ENCODE results near the gene SMIM24. TPM values are rescaled to one million over a fixed set of nuclear protein-coding genes. Genes with fewer than 3 reads are reported as not detected.
"Not testable (repeated sequence)": the region's sequence is repeated elsewhere in the genome, so short reads cannot be mapped to it uniquely, and the experiment has no call there.

SMIM24 gene
- 0.22 TPM for polyA plus RNA-seq (ENCODE audit: insufficient read length)

DNA sequence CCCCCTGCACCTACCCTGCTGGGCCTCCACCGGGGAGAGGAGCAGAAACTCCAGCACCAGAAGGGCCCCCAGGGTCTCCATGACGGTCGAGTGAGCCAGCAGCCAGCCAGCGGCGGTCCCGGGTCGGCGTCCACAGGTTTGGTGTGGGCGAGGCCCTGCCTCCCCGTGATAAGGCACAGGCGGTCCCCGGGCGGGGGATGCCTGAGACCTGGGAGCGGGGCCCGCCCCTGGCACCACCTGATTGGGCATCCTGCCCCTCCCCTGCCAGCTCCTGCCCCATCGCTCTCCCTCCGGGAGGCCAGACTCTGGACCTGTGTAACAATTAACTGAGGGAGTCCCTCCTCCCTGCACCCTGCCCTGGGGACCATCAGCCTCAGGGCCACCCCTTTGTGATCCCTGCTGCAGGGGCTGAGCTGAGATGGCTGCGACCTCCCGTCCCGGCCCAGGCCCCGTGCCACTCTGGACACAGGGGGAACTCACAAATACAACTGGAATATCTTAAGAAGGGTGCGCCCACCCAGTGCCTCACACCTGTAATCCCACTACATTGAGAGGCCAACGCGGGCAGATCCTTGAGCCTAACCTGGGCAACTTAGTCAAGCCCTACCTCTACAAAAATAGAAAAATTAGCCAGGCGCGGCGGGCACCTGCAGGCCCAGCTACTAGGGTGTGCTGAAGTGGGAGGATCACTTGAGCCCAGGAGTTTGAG, at the start of gene SMIM24:
Gene SMIM24, minus strand, starts transcription at position 143 of the 709 bp plus-strand sequence. Its CDS starts 62 bp downstream, at position 81.
- DNase-seq (ENCODE audit: low read depth), result no peak

DNA sequence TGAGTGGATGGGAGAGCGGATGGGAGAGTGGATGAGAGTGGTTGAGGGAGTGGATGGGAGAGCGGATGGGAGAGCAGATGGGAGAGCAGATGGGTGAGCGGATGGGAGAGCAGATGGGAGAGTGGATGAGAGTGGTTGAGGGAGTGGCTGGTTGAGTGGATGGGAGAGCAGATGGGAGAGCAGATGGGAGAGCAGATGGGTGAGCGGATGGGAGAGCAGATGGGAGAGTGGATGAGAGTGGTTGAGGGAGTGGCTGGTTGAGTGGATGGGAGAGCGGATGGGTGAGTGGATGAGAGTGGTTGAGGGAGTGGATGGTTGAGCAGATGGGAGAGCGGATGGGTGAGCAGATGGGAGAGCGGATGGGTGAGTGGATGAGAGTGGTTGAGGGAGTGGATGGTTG, 49.0 kb upstream of the SMIM24 start:
- DNase-seq (ENCODE audit: low read depth), result not testable (repeated sequence)

DNA sequence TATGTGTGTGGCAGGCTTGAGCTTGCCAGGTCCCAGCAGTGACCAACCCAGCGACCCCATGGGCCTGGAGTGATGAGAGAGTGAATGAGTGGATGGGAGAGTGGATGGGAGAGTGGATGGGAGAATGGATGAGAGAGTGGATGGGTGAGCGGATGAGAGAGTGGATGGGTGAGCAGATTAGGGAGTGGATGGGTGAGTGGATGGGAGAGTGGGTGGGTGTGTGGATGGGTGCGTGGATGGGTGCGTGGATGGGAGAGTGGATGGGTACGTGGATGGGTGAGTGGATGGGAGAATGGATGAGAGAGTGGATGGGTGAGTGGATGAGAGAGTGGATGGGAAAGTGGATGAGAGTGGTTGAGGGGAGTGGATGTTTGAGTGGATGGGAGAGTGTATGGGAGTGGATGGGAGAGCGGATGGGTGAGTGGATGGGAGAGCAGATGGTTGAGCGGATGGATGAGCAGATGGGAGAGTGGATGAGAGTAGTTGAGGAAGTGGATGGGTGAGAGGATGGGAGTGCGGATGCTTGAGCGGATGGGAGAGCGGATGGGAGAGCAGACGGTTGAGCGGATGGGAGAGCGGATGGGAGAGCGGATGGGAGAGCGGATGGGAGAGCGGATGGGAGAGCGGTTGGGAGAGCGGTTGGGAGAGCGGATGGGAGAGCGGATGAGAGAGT, 48.4 kb upstream of the SMIM24 start:
- no peak for DNase-seq (ENCODE audit: low read depth)

DNA sequence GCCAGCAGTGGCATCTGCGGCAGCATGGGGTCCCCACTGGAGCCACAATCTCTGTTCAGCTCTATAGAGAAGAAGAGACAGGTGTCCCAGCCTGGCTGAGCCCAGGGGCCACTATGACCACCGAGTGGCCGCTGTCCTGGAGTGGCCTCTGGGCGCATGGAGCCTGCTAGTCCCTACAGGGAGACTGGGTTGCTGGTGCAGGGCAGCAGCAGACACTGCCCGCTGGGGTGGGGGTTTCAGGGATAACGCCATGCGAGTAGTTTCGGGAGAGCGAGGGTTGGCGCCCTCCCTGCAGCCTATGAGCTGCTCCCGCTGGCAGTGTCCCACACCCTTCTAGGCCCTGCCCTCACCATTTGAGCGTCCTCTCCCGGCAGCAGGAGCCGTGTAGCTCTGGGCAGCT, 47.8 kb upstream of the SMIM24 start:
- no peak for DNase-seq (ENCODE audit: low read depth)

DNA sequence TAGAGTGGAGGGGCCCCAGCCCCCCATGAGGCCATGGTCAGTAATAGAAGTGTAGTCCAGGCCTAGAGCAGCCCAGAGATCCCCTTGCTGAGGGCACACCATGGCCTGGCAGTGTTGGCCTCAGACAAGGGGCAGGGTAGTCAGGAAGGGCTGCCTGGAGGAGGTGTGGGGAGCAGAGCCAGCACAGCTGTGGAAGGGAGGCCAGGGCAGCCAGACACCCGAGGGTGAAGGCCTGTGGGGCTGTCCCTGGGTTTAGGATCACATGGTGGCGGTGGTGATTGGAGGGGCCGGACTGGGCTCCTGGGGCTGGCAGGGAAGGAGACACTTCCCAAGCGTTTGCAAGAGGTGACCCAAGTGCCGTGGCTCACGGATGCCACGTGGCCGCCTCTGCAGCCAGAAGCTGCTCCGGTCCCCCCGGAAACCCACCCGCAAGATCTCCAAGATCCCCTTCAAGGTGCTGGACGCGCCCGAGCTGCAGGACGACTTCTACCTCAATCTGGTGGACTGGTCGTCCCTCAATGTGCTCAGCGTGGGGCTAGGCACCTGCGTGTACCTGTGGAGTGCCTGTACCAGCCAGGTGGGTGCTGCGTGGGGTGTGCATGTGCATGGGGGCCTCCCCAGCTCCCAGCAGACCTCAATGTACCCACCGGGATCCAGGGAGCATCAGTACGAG, 47.0 kb upstream of the SMIM24 start:
- DNase-seq (ENCODE audit: low read depth), result no peak

DNA sequence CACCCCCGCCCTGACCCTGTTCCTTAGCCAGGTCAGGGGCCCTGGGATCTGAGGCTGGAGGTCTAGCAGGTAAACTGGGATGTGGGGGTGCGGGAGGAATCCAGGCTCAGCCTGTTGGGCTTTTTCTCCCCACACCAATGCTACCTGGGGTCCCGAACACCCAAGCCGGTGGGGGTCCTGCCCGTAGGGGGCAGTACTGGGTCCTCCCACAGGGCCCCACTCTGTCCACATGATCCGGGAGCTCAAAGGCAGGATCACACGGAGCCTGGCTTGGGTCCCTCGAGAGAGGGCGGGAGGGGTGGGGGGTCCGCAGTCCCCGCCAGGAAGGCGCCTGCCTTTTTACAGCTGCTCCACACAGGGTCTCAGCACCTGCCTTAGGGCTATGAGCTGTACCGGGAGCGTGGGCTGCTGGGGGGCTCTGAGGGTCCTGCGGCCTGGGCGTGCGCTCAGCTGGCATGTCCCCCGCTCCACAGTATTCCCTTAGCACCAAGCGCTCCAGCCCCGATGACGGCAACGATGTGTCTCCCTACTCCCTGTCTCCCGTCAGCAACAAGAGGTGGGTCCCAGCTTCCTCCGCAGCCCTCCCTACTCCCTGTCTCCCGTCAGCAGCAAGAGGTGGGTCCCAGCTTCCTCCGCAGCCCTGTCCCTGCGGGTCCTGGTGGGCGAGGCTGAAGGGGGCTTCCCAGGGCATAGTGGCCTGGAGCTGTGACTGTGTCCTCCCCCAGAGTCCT, 46.3 kb upstream of the SMIM24 start:
- DNase-seq (ENCODE audit: low read depth), result no peak

DNA sequence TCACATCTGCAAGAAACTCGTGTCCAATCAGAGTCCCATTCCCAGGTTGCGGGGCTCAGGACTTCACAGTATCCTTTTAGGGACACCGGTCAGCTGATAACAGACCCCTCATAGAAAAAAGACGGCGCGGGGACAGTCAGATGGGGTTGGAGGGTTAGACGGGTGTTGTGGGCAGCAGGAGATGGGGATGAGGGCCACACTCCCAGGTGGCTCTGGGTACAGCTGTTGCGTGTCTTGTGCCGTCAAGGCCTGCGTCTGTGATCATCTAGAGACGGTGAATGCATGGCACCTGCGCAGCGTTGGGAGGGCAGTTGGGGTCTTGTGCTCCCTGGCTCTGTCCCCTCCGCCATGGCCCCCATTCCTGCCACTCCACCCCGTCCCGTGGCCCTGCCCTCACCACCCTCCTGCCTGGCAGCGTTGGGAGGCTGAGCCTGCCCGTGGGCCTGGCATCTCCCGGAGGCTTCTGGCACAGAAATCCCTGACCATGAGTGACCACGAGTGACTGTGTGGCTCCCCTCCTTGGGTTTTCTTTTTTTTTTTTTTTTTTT, 44.7 kb upstream of the SMIM24 start:
- DNase-seq (ENCODE audit: low read depth), result no peak

DNA sequence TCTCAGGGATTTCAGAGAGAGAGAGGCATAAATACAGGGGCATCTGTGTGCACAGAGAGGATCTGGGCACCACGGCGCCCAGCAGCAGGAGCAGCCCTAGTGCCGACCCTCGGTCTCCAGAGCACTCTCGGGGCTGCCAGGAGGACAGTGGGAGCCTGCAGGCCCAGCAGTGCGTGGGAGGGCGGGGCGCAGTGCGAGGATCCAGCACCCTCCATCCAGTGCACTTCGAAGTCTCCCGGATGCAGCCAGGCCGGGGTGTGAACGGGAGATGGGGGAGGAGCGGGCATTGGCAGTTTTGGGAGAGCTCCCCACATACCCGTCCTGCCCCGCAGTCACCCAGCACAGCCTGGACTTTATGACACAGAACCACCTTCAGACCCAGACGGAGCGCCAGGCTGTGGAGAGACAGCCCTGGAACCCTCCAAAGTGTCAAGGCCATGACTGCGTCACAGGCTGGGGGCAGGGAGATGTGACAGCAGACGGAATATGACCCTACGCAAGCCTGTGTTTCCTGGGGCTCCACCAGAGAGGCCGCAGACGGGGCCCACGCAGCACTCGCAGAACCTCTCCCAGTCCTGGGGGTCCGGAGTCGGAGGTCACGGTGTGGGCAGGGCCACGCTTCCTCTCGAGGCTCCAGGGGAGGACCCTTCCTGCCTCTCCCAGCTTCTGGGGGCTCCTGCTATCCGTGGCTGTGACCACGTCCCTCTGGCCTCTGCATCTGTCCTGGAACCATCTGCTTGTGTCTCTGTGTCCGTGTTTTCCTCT, 43.9 kb upstream of the SMIM24 start:
- no peak for DNase-seq (ENCODE audit: low read depth)

DNA sequence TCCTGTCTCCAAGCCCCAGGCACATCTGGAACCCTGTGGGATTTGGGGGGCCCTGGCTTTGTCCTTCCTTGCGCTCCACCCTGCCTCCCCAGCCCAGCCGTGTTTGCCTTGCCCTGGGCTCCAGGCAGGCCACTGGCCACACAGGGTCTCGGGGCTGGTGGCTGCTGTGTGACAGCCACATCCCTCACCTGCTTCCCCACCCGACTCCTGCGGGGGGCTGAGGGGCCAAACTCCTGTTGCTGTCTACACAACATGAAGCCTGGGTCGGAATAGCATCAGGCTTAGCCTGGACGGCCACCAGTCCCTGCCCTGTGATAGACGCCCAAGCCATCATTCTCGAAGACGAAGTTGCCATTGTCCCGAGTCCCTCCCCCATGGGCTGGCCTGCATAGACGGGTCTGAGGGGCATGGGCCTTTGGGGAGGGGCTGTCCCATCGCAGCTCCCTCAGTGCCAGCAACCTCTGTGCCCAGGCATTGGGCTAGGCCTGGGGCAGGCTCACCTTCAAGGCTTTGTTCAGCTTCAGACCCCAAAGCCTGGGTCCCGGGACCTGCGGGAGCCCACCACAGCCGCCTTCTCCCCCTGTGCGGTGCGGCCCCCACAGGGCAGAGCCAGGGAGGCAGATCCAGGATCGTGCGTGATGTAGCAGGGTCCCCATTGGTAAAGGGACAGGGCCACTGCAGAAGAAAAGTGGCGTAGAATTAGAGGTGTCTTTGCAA, 43.2 kb upstream of the SMIM24 start:
- no peak for DNase-seq (ENCODE audit: low read depth)

DNA sequence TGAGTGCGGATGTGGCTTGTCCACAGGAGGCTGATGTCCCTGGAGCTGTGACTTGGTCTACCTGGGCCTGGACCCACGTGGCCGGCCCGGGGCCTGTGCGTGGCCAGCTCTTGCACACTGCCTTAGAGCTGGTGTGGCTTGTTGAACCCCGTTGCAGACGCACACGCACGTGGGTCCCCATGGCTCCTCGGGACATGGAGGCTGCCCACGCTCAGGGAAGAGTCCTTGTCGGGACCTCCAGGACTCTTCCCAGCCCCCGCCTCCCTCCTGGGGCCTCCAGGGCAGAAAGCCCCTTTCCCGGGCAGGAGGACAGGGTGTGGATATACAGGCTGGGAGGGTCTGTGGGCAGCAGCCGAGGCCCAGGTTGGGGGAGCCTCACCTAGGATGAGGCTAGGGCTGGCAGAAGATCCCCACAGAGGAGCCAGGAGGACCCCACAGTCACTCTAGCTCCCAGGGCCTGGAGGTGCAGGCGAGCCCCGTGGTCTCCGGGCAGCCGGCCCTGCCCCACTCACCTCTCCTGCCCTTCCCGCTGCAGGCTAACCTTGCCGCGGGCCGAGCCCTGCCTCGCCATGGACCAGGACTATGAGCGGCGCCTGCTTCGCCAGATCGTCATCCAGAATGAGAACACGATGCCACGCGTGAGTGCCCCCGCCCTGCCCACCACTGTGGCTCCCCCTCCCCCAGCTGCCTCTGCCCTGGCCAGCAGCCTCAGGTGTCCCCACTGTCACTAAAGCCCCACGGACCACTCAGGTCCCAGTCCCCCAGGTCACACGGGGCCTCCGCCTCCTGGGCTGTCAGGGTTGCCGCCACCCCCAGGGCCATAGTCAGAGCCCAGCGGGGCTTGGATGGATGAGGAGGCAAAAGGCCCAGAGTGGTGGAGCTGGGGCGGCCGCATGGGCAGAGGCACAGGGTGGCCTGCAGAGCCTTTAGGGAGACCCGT, 42.4 kb upstream of the SMIM24 start:
- DNase-seq (ENCODE audit: low read depth), result no peak

DNA sequence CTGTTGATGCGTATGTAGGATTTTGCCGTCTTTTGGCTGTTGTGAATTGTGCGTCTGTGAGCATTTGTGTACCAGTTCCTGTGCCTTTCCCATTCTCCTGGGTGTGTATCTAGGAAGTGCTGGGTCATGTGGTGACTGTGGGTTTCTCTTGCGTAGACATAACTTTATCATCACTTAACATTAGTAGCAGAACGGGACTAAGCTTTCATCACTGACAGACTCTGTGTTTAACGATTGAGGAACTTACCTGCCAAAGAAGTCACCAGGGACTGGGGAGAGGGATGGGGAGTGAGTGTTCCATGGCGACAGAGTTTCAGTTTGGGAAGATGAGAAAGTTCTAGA, 40.8 kb upstream of the SMIM24 start:
- no peak for DNase-seq (ENCODE audit: low read depth)

DNA sequence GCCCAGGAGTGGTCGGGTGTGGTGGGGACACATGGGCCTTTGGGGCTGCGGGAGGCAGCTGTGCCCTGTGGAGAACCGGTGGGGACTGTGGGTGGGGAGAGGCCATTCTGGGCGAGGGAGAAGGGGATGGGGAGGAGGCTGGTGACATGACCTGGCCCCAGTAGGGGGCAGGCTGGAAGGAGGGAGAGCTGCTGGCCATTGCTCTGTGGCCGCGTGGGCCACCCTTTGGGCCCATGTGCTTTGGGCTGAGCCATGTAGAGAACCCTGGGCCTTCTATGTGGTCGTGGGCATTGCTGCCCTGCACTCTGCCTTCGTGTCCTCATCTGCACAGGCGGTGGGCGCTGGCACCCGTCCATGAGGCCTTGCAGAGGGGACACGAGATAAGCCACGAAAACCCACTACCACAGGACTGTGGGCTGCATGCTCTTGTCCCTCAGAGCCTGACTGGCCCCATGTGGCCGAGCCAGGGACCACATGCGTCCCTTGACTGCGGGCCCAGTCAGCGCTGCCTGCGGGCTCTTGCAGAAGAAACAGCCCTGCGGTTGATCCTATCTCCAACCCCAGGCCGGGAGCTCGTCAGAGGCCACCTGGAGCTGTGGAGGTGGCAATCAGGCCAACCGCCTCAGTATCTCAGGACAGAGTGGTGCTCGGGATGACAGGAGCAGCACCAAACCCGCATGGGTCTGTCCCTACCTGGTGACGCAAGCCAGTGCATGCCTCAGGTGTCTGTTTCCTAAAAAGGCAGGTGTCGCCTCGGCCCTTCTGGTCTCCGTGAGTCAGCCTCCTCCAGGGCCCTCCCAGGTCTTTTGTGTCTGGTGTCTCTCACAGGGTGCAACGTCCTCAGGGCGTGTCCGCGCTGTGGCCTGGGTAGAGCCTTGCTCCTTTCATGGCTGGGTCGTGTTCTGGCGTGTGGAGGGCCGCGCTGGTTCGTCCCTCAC, 40.1 kb upstream of the SMIM24 start:
- DNase-seq (ENCODE audit: low read depth), result no peak

DNA sequence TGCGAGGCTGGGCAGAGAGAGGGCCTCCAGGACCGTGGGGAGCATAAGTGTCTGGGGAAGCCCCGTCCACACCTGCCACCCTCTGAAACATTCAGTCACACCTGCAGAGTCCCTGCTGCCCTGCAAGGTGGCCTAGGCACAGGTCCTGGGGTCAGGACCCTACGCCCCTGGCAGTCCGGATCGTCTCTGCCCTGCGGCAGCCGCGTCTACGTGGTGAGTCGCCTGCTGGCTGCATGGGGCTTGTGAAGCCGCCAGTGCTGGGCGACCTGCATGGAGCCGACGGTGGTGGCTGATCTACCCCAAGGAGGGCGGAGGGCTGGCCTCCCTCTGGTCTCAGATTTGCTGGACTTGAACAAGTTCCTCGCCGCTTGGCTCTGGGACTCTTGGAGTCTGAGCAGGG, 38.8 kb upstream of the SMIM24 start:
- no peak for DNase-seq (ENCODE audit: low read depth)

DNA sequence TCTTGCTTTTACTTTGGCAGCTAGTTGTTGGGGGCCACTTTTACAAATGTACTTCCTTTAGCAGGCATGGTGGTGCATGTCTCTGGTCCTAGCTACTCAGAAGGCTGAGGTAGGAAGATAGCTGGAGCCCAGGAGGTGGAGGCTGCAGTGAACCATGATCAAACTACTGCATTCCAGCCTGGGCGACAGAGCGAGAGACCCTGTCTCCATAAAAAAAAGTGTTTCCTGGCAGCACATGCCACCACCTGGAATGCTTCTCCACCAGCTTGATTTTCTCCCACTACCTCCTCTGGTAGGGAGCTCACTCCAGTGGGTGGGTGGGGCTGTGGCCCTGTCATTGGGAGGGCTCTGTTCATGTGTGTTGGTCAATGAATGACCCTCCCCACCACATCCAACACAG, 38.3 kb upstream of the SMIM24 start:
- DNase-seq (ENCODE audit: low read depth), result no peak

DNA sequence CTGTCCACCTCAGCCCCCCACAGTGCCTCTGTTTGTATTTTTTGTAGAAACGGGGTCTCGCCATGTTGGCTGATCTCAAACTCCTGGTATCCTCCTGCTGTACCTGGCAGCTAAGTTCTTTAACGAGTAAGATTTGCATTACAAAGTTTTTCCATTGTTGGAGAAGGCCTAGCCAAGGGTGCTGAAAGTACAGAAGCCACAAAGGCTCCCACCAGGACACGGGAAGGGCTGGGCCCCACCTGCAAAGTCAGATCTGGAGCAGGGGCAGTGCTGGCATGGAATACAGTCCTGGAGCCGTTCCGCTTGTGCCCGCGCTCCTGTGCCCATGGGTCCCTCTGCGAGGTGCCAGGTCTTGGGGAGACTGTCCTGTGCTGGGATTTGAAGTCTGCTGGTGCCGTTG, 37.9 kb upstream of the SMIM24 start:
- DNase-seq (ENCODE audit: low read depth), result no peak

DNA sequence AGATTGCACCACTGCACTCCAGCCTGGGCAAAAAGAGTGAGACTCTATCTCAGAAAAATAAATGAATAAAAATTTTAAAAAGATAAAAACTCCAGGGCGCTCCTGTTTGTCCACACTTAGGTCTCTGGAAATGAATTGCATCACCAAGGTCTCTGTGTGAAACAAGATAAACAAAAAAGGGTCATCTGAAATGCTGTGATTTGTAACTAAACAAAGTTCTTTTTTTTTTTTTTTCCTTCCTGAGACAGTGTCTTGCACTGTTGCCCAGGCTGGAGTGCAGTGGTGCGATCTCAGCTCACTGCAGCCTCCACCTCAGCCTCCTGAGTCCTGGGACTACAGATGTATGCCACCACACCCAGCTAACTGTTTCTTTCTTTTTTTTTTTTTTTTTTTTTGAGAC, 37.3 kb upstream of the SMIM24 start:
- DNase-seq (ENCODE audit: low read depth), result no peak

DNA sequence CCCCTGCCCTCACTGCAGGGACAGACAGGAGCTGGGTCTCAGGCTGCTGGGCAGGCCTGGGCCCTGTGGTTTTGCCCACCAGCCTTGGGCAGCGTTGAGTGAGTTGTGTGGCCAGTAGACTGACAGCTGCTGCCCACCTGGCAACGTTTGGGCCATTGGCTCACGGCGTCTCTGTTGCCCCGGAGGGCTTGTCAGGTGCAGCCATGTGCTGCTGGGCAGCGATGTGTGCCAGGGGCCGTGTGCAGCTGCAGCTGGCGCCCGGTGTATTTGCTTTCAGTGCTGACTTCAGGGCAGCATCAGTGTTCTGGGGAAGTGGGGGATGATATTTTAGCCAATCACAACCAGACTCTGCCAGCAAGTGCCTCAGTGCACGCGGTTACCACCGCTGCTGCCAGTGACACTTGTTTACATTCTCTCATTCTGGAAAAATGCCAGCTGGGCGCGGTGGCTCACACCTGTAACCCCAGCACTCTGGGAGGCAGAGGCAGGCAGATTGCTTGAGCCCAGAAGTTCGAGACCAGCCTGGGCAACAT, 36.4 kb upstream of the SMIM24 start:
- no peak for DNase-seq (ENCODE audit: low read depth)

DNA sequence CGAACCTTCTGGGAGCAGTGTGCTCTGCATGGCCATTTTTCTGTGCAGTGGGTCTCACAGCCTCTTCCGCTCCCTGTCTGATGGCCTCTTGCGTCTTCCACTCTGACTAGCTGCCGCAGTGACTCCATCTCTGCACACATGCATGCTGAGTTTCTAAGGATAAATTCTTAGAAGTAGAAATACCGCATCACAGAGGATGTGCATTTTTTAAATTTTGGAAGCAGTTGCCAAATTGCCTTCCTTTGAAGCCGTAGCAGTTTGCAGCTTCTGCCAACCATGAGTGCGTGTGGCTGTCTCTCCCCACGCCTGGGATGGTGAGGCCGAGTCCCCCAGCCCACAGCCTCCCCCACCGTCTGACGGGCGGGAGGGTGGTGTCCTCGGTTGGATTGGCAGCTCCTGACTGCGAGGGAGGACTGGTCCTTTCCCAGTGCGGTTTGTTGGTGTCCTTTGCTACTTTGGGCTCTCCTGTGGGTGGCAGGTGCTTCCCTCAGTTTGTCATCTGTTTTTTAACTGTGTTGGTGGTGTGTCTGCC, 35.6 kb upstream of the SMIM24 start:
- DNase-seq (ENCODE audit: low read depth), result no peak

Data from forelimb muscle (tissue), 1 donor.